B cell (primary cell): ENCODE results near the gene PARD3B.

Source experiments
- CTCF ChIP-seq: fragments of 200-600 bp; IDR thresholded peaks from one replicate; pipeline ENCODE4 v1.8.0; 2022; ENCODE audit warnings: antibody characterized with exemption, mild to moderate bottlenecking
- EZH2 ChIP-seq: IDR thresholded peaks from 2 replicates; pipeline ENCODE4 v1.6.1; 2012; ENCODE audit warnings: borderline replicate concordance, low read depth, mild to moderate bottlenecking, moderate library complexity, low read length; ENCODE audit not compliant: insufficient read depth, poor library complexity, severe bottlenecking

DNA sequence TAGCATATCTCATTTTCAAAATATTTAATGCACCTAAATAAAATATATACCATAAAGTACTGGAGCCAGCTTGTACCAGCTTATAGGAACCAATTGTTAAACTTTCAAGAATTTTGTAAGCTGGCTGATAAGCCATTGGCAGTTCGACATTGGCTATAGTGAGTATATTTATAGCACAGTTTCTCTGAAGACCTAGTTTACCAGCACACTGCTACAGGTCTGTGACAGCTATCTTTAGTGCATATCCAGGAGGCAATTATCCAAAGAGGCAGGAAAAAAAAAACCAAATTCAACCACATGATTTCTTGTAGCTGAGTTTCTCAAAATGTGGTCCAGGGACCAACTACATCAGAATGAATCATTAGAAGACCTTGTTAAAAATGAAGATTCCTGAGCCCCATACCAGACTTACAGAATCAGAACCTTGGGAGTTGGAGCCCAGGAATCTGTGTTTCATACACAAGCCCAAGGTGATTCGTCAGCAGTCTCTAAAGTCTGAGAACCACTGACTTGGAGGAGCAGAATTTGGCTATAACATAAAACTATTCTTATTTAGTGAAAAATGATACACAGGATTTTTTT, 858.1 kb downstream of the PARD3B start:
- TF ChIP-seq CTCF (no peak), EZH2 (no peak)
